PC-9 (cell line): ENCODE results near the gene GLIPR2.

ENCODE experiments used
- EZH2 ChIP-seq: fragments of 200-600 bp; sonication (generic); IDR thresholded peaks from 2 replicates; pipeline ENCODE4 v1.8.0; 2017; ENCODE audit warnings: antibody characterized with exemption, low read depth
- TF ChIP-seq, protein P1 (sequence below): fragments of 200-600 bp; sonication (generic); conservative IDR thresholded peaks from 2 replicates; pipeline ENCODE4 v1.6.1; 2017; ENCODE audit warnings: mixed run types, antibody characterized with exemption, mild to moderate bottlenecking, moderate library complexity

DNA sequence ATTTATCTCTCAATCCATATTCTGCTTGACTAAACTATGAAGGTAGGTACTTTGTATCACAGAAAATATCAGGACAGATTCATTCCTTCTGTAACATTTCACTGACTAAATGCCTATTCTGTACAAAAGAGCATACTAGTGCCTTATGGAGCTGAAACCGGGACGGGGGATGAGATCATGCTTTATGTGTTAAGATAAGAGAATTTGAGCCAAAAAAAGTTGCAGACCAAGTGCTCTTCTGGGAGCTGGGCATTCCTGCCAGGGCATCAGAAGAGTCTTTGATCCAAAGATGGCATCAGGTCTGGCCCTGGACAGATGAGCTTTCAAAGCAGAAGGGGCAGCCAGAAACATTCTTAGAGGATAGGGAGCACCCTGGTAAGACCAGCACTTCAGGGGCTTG lies 27.5 kb upstream of the GLIPR2 start:
- TF ChIP-seq, protein P1, sequence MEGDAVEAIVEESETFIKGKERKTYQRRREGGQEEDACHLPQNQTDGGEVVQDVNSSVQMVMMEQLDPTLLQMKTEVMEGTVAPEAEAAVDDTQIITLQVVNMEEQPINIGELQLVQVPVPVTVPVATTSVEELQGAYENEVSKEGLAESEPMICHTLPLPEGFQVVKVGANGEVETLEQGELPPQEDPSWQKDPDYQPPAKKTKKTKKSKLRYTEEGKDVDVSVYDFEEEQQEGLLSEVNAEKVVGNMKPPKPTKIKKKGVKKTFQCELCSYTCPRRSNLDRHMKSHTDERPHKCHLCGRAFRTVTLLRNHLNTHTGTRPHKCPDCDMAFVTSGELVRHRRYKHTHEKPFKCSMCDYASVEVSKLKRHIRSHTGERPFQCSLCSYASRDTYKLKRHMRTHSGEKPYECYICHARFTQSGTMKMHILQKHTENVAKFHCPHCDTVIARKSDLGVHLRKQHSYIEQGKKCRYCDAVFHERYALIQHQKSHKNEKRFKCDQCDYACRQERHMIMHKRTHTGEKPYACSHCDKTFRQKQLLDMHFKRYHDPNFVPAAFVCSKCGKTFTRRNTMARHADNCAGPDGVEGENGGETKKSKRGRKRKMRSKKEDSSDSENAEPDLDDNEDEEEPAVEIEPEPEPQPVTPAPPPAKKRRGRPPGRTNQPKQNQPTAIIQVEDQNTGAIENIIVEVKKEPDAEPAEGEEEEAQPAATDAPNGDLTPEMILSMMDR: no peak
- TF ChIP-seq EZH2: no peak
